Measurements from ENCODE around the gene TDRD12.

The TDRD12 gene

DNA sequence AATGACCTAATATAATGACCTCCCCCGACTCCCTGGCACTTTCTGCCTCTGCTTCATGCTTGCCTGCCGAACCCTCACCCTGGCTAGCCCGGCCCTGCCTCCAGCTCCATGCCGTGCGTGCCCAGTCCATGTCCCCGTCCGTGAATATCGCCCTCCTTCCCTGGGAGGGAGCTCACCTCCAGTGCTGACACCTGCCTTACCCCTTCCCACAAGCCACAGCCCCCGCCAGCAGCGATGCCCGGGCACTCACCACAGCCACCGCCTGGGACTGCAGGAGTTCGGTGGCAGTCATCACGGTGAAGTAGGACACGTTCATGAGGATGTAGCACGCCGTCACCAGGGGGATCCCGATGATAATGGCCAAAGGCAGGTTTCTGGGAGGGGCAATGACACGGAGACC is 140.0 kb downstream of the TDRD12 start:
- Histone ChIP-seq H3K9me3 (ENCODE audit: insufficient read depth, low read length) (no peaks in the 10 kb centered on the region), H3K36me3 (replicated peaks; ENCODE audit: low read depth, low read length) (no peaks in the 10 kb centered on the region), H3K4me3 (ENCODE audit: low read length) (no peak overlapping the region), H3K4me1 (ENCODE audit: low read length) (no peaks in the 10 kb centered on the region), H3K27ac (ENCODE audit: low read length) (no peak overlapping the region), H4K20me1 (ENCODE audit: insufficient read depth, low read length) (no peaks in the 10 kb centered on the region), H3K79me2 (ENCODE audit: low read length) (no peaks in the 10 kb centered on the region), H3K4me2 (ENCODE audit: low read length) (no peak overlapping the region), H2AFZ (ENCODE audit: low read depth, low read length) (no peak overlapping the region), H3K27me3 (ENCODE audit: low read depth, low read length) (no peaks in the 10 kb centered on the region), H3K9ac (ENCODE audit: low read length) (no peak overlapping the region)
- TF ChIP-seq, protein P1, sequence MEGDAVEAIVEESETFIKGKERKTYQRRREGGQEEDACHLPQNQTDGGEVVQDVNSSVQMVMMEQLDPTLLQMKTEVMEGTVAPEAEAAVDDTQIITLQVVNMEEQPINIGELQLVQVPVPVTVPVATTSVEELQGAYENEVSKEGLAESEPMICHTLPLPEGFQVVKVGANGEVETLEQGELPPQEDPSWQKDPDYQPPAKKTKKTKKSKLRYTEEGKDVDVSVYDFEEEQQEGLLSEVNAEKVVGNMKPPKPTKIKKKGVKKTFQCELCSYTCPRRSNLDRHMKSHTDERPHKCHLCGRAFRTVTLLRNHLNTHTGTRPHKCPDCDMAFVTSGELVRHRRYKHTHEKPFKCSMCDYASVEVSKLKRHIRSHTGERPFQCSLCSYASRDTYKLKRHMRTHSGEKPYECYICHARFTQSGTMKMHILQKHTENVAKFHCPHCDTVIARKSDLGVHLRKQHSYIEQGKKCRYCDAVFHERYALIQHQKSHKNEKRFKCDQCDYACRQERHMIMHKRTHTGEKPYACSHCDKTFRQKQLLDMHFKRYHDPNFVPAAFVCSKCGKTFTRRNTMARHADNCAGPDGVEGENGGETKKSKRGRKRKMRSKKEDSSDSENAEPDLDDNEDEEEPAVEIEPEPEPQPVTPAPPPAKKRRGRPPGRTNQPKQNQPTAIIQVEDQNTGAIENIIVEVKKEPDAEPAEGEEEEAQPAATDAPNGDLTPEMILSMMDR (IDR thresholded peaks at IDR 0.05; ENCODE audit: low read depth, low read length), result no peak
- no peak for TF ChIP-seq EZH2phosphoT487 (IDR thresholded peaks at IDR 0.05; ENCODE audit: low read depth)

DNA sequence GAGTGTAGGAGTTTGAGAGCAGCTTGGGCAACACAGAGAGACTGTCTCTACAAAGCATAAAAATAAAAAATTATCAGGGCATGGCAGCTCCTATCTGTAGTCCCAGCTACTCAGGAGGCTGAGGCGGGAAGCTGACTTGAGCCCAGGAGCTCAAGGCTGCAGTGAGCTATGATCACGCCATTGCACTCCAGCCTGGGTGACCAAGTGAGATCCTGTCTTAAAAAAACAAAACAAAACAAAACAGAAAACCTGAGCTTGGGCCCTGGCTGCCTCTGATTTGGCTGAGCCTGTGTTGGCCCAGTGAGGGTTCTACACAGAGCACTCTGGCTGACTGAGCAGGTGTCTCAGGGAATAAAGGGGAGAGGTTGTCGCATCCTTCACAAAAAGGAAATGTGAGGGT is 142.0 kb downstream of the TDRD12 start:
- H3K9me3 ChIP-seq (ENCODE audit: insufficient read depth, low read length), result no peaks in the 10 kb centered on the region
- H3K4me2 ChIP-seq (ENCODE audit: low read length), result no peak overlapping the region
- TF ChIP-seq EZH2phosphoT487 (IDR thresholded peaks at IDR 0.05; ENCODE audit: low read depth), result no peak
- TF ChIP-seq, protein P1 (IDR thresholded peaks at IDR 0.05; ENCODE audit: low read depth, low read length), result no peak
- H3K36me3 ChIP-seq (replicated peaks; ENCODE audit: low read depth, low read length), result no peaks in the 10 kb centered on the region
- no peaks in the 10 kb centered on the region for H3K4me1 ChIP-seq (ENCODE audit: low read length)
- H3K79me2 ChIP-seq (ENCODE audit: low read length), result no peaks in the 10 kb centered on the region
- no peak overlapping the region for H2AFZ ChIP-seq (ENCODE audit: low read depth, low read length)
- H3K4me3 ChIP-seq (ENCODE audit: low read length), result no peak overlapping the region
- H3K27ac ChIP-seq (ENCODE audit: low read length), result no peak overlapping the region
- H3K27me3 ChIP-seq (ENCODE audit: low read depth, low read length), result no peaks in the 10 kb centered on the region
- H4K20me1 ChIP-seq (ENCODE audit: insufficient read depth, low read length), result no peaks in the 10 kb centered on the region
- no peak overlapping the region for H3K9ac ChIP-seq (ENCODE audit: low read length)

DNA sequence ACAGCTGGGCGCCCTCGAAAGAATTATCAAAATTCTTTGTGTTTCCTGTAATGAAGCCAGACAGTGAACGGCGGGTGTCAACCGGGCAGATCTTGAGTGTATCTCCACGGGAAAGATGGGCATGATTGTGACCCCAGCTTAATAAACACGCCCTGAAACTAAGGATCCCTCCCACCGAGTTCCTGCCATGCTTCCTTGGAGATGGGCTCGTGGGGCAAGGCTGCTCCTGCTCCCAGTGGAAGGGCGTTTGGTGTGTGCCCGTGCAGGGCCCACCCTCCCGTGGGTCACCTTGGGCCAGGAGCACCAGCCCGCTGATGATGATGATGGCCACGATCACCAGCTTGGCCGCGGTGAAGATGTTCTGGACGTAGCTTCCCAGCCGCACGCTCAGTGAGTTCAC is 142.6 kb downstream of the TDRD12 start:
- TF ChIP-seq, protein P1 (IDR thresholded peaks at IDR 0.05; ENCODE audit: low read depth, low read length), result no peak
- no peak for TF ChIP-seq EZH2phosphoT487 (IDR thresholded peaks at IDR 0.05; ENCODE audit: low read depth)
- Histone ChIP-seq H3K9me3 (ENCODE audit: insufficient read depth, low read length) (no peaks in the 10 kb centered on the region), H3K27ac (ENCODE audit: low read length) (no peak overlapping the region), H3K79me2 (ENCODE audit: low read length) (no peaks in the 10 kb centered on the region), H3K36me3 (replicated peaks; ENCODE audit: low read depth, low read length) (no peaks in the 10 kb centered on the region), H3K4me1 (ENCODE audit: low read length) (no peaks in the 10 kb centered on the region), H3K4me3 (ENCODE audit: low read length) (no peak overlapping the region), H3K4me2 (ENCODE audit: low read length) (no peak overlapping the region), H2AFZ (ENCODE audit: low read depth, low read length) (no peak overlapping the region), H4K20me1 (ENCODE audit: insufficient read depth, low read length) (no peaks in the 10 kb centered on the region), H3K27me3 (ENCODE audit: low read depth, low read length) (no peaks in the 10 kb centered on the region), H3K9ac (ENCODE audit: low read length) (no peak overlapping the region)

DNA sequence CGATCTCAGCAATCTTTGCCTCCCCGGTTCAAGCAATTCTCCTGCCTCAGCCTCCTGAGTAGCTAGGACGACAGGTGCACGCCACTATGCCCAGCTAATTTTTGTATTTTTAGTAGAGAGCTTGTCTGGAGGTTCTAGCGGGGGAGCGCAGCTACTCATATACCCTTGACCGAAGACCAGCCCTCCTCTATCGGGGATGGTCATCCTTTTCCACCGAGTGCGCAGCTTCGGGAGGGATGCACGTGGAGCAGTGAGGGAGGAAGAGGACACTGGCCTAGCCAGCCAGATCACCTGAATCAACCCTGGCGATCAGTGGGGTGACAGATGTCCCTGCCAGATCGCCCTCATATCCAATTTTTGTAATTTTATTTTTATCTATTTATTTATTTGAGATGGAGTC is 143.2 kb downstream of the TDRD12 start:
- H3K27ac ChIP-seq (ENCODE audit: low read length), result no peak overlapping the region
- no peaks in the 10 kb centered on the region for H3K4me1 ChIP-seq (ENCODE audit: low read length)
- no peak overlapping the region for H3K4me3 ChIP-seq (ENCODE audit: low read length)
- TF ChIP-seq, protein P1 (IDR thresholded peaks at IDR 0.05; ENCODE audit: low read depth, low read length), result no peak
- TF ChIP-seq EZH2phosphoT487 (IDR thresholded peaks at IDR 0.05; ENCODE audit: low read depth), result no peak
- H3K9me3 ChIP-seq (ENCODE audit: insufficient read depth, low read length), result no peaks in the 10 kb centered on the region
- no peak overlapping the region for H2AFZ ChIP-seq (ENCODE audit: low read depth, low read length)
- H4K20me1 ChIP-seq (ENCODE audit: insufficient read depth, low read length), result no peaks in the 10 kb centered on the region
- H3K79me2 ChIP-seq (ENCODE audit: low read length), result no peaks in the 10 kb centered on the region
- H3K9ac ChIP-seq (ENCODE audit: low read length), result no peak overlapping the region
- no peaks in the 10 kb centered on the region for H3K27me3 ChIP-seq (ENCODE audit: low read depth, low read length)
- no peak overlapping the region for H3K4me2 ChIP-seq (ENCODE audit: low read length)
- no peaks in the 10 kb centered on the region for H3K36me3 ChIP-seq (replicated peaks; ENCODE audit: low read depth, low read length)
